ENCODE results near the gene CDX2.

The CDX2 gene

GRCh38 chr13:27960362-27961226, 8.5 kb downstream of the CDX2 start:
- Histone ChIP-seq H4K8ac (ENCODE audit: low read length) (no peak overlapping the region), H3K4me2 (ENCODE audit: low read length, poor library complexity, severe bottlenecking) (peak overlapping the region; percentile 13)

GRCh38 chr13:27959976-27960361, 9.1 kb downstream of the CDX2 start:
- Histone ChIP-seq H3K14ac (ENCODE audit: low read length in 2 of 2) (no peak overlapping the region), H3K4ac (ENCODE audit: low read depth in 1 of 2, low read length in 2 of 2) (no peak overlapping the region)

More at GRCh38 chr13:27960362-27961226, 8.5 kb downstream of the CDX2 start:
- no peaks in the 10 kb centered on the region for H3K36me3 ChIP-seq (ENCODE audit: control insufficient read depth in 1 of 2, insufficient read depth in 2 of 2, low read depth in 1 of 2, low read length in 2 of 2)
- H3K9me3 ChIP-seq (ENCODE audit: control insufficient read depth, low read length) = no peaks in the 10 kb centered on the region
- peak overlapping the region; percentile 41 for H3K9ac ChIP-seq (ENCODE audit: low read length)
- H2BK5ac ChIP-seq (ENCODE audit: low read depth, low read length, poor library complexity, severe bottlenecking) = no peak overlapping the region
- H4K91ac ChIP-seq (ENCODE audit: low read length) = no peak overlapping the region
- no peak overlapping the region for H3K14ac ChIP-seq (ENCODE audit: low read length in 2 of 2)
- H2AFZ ChIP-seq (ENCODE audit: low read depth, low read length) = no peak overlapping the region
- H3K23ac ChIP-seq (ENCODE audit: low read length in 2 of 2) = peak overlapping the region; percentile 24 to 53
- no peak overlapping the region for H2AK5ac ChIP-seq (ENCODE audit: low read length, severe bottlenecking)
- H3K4me3 ChIP-seq (ENCODE audit: insufficient read depth in 1 of 2, low read depth in 1 of 2, low read length in 2 of 2) = peak overlapping the region in 1 of 2 experiments; percentile 59
- no peak overlapping the region for H3K4ac ChIP-seq (ENCODE audit: low read depth in 1 of 2, low read length in 2 of 2)
- 5% methylated on average over 69 of the region's 73 CpGs for WGBS
- H2BK15ac ChIP-seq (ENCODE audit: low read depth, poor library complexity, severe bottlenecking) = no peak overlapping the region
- no peaks in the 10 kb centered on the region for H3K79me1 ChIP-seq (replicated peaks; ENCODE audit: low read length, poor library complexity, severe bottlenecking)
- H3K18ac ChIP-seq (ENCODE audit: low read depth in 1 of 2, low read length in 2 of 2) = peak overlapping the region in 1 of 2 experiments; percentile 34
- DNase-seq = peak; percentile 85
- peaks cover 78 to 99% of the 10 kb centered on the region in 2 experiments for H3K27me3 ChIP-seq (ENCODE audit: control insufficient read depth in 1 of 2, insufficient read depth in 1 of 2, low read length in 2 of 2)
- no peak overlapping the region for H2BK120ac ChIP-seq (ENCODE audit: low read depth, low read length)
- H3K27ac ChIP-seq (ENCODE audit: low read length, poor library complexity, severe bottlenecking) = no peak overlapping the region
- no peak overlapping the region for H2BK12ac ChIP-seq (ENCODE audit: low read length in 2 of 2)
- H3K4me1 ChIP-seq (ENCODE audit: control insufficient read depth, insufficient read depth, low read depth, low read length) = peaks cover 10% of the 10 kb centered on the region

DNA sequence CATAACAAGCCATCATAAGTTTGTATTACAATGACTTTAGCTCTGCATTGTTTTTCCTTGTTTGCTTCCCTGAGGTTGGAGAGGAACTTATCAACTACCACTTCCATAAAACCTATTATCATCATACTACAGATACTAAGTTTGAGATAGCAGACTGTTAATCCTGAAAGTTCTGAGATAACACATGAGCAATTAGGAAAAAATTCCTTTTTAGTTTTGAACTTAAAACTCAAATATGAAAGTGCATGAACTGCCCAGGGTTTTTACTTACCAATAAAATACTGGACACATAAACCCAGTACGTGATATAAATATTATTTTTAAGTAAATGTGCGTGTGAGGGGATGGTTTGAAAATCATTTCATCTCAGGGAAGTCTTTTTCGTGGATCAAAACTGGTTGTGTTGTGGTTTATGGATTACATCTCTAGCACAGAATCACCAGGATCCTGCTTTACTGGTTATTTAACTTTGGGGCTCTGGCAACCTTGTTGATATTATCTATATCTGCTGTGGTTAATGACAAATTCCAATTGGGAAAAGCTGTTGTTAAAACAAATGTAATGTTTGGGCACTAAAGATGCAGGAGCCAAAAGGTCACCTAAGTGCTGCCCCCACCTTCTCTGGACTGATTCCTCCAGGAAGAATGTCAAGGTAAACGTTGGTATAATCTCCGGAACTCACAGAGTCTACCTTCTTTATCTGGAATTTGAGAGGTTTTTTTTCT, 12.4 kb downstream of the CDX2 start:
- no peaks in the 10 kb centered on the region for H3K79me1 ChIP-seq (replicated peaks; ENCODE audit: low read length, poor library complexity, severe bottlenecking)

More at GRCh38 chr13:27959976-27960361, 9.1 kb downstream of the CDX2 start:
- Histone ChIP-seq H3K9me3 (ENCODE audit: control insufficient read depth, low read length) (no peaks in the 10 kb centered on the region), H3K4me3 (ENCODE audit: insufficient read depth in 1 of 2, low read depth in 1 of 2, low read length in 2 of 2) (peak overlapping the region in 1 of 2 experiments; percentile 59), H2AK5ac (ENCODE audit: low read length, severe bottlenecking) (no peak overlapping the region), H3K18ac (ENCODE audit: low read depth in 1 of 2, low read length in 2 of 2) (no peak overlapping the region), H2BK15ac (ENCODE audit: low read depth, poor library complexity, severe bottlenecking) (no peak overlapping the region), H2BK120ac (ENCODE audit: low read depth, low read length) (no peak overlapping the region), H3K4me1 (ENCODE audit: control insufficient read depth, insufficient read depth, low read depth, low read length) (peaks cover 10% of the 10 kb centered on the region), H2AFZ (ENCODE audit: low read depth, low read length) (no peak overlapping the region), H3K27ac (ENCODE audit: low read length, poor library complexity, severe bottlenecking) (no peak overlapping the region), H3K27me3 (ENCODE audit: control insufficient read depth in 1 of 2, insufficient read depth in 1 of 2, low read length in 2 of 2) (peaks cover 76 to 99% of the 10 kb centered on the region in 2 experiments), H4K8ac (ENCODE audit: low read length) (no peak overlapping the region), H3K36me3 (ENCODE audit: control insufficient read depth in 1 of 2, insufficient read depth in 2 of 2, low read depth in 1 of 2, low read length in 2 of 2) (no peaks in the 10 kb centered on the region), H2BK5ac (ENCODE audit: low read depth, low read length, poor library complexity, severe bottlenecking) (no peak overlapping the region), H3K4me2 (ENCODE audit: low read length, poor library complexity, severe bottlenecking) (no peak overlapping the region), H2BK12ac (ENCODE audit: low read length in 2 of 2) (no peak overlapping the region), H4K91ac (ENCODE audit: low read length) (no peak overlapping the region), H3K23ac (ENCODE audit: low read length in 2 of 2) (no peak overlapping the region), H3K79me1 (replicated peaks; ENCODE audit: low read length, poor library complexity, severe bottlenecking) (no peaks in the 10 kb centered on the region), H3K9ac (ENCODE audit: low read length) (no peak overlapping the region)
- no peak for DNase-seq
- 40% methylated on average over 10 of the region's 14 CpGs for WGBS

DNA sequence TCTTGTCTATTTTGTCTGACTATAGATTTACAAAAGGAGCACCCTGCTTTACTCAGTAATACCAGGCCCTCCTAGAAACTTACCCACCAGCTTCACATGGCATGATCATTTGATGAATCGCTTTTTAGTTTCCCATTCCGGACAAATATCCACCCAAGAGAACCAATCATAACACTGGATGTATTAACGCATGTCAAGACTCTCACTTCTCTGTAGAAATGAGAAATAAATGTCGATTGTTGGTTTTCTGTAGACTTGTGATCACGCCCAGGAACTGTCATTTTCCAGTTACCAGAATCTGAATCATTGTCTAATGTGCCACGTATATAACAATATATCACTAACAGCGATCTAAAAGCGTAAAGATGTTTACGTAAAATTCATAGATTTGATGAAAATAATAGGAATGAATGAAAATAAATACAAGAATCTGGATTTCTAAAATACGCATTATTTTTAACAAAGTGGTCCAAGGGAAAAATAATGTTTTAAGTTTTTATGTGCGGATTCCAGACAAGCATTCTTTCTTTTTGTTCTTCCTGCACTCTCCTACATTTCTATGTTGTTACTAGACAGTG, 14.0 kb downstream of the CDX2 start:
- Histone ChIP-seq H4K8ac (ENCODE audit: low read length) (no peak overlapping the region), H3K9ac (ENCODE audit: low read length) (no peak overlapping the region), H3K27ac (ENCODE audit: low read length, poor library complexity, severe bottlenecking) (no peak overlapping the region), H3K27me3 (ENCODE audit: control insufficient read depth in 1 of 2, insufficient read depth in 1 of 2, low read length in 2 of 2) (peaks cover 47 to 83% of the 10 kb centered on the region in 2 experiments), H4K91ac (ENCODE audit: low read length) (no peak overlapping the region), H2BK15ac (ENCODE audit: low read depth, poor library complexity, severe bottlenecking) (no peak overlapping the region), H2AFZ (ENCODE audit: low read depth, low read length) (no peak overlapping the region), H3K14ac (ENCODE audit: low read length in 2 of 2) (no peak overlapping the region), H3K18ac (ENCODE audit: low read depth in 1 of 2, low read length in 2 of 2) (no peak overlapping the region), H3K9me3 (ENCODE audit: control insufficient read depth, low read length) (no peaks in the 10 kb centered on the region), H2BK120ac (ENCODE audit: low read depth, low read length) (no peak overlapping the region), H3K4me3 (ENCODE audit: insufficient read depth in 1 of 2, low read depth in 1 of 2, low read length in 2 of 2) (no peak overlapping the region), H2BK12ac (ENCODE audit: low read length in 2 of 2) (no peak overlapping the region), H3K4ac (ENCODE audit: low read depth in 1 of 2, low read length in 2 of 2) (no peak overlapping the region), H3K23ac (ENCODE audit: low read length in 2 of 2) (no peak overlapping the region), H3K4me1 (ENCODE audit: control insufficient read depth, insufficient read depth, low read depth, low read length) (peaks cover 13% of the 10 kb centered on the region), H3K79me1 (replicated peaks; ENCODE audit: low read length, poor library complexity, severe bottlenecking) (no peaks in the 10 kb centered on the region), H2AK5ac (ENCODE audit: low read length, severe bottlenecking) (no peak overlapping the region), H3K36me3 (ENCODE audit: control insufficient read depth in 1 of 2, insufficient read depth in 2 of 2, low read depth in 1 of 2, low read length in 2 of 2) (no peaks in the 10 kb centered on the region), H2BK5ac (ENCODE audit: low read depth, low read length, poor library complexity, severe bottlenecking) (no peak overlapping the region), H3K4me2 (ENCODE audit: low read length, poor library complexity, severe bottlenecking) (no peak overlapping the region)
- DNase-seq = no peak
- WGBS = 71% methylated on average over 4 of the region's 11 CpGs

More for the DNA sequence above, 12.4 kb downstream of the CDX2 start:
- Histone ChIP-seq H3K4me3 (ENCODE audit: insufficient read depth in 1 of 2, low read depth in 1 of 2, low read length in 2 of 2) (no peak overlapping the region), H4K91ac (ENCODE audit: low read length) (no peak overlapping the region), H4K8ac (ENCODE audit: low read length) (no peak overlapping the region), H2BK12ac (ENCODE audit: low read length in 2 of 2) (no peak overlapping the region), H3K4me2 (ENCODE audit: low read length, poor library complexity, severe bottlenecking) (no peak overlapping the region), H2AK5ac (ENCODE audit: low read length, severe bottlenecking) (no peak overlapping the region), H2BK5ac (ENCODE audit: low read depth, low read length, poor library complexity, severe bottlenecking) (no peak overlapping the region), H3K27me3 (ENCODE audit: control insufficient read depth in 1 of 2, insufficient read depth in 1 of 2, low read length in 2 of 2) (peaks cover 63 to 98% of the 10 kb centered on the region in 2 experiments), H3K36me3 (ENCODE audit: control insufficient read depth in 1 of 2, insufficient read depth in 2 of 2, low read depth in 1 of 2, low read length in 2 of 2) (no peaks in the 10 kb centered on the region), H3K9ac (ENCODE audit: low read length) (no peak overlapping the region), H2AFZ (ENCODE audit: low read depth, low read length) (no peak overlapping the region), H2BK15ac (ENCODE audit: low read depth, poor library complexity, severe bottlenecking) (no peak overlapping the region), H3K23ac (ENCODE audit: low read length in 2 of 2) (no peak overlapping the region), H3K4me1 (ENCODE audit: control insufficient read depth, insufficient read depth, low read depth, low read length) (peaks cover 23% of the 10 kb centered on the region), H3K18ac (ENCODE audit: low read depth in 1 of 2, low read length in 2 of 2) (no peak overlapping the region), H3K9me3 (ENCODE audit: control insufficient read depth, low read length) (no peaks in the 10 kb centered on the region), H2BK120ac (ENCODE audit: low read depth, low read length) (no peak overlapping the region), H3K14ac (ENCODE audit: low read length in 2 of 2) (no peak overlapping the region), H3K27ac (ENCODE audit: low read length, poor library complexity, severe bottlenecking) (no peak overlapping the region), H3K4ac (ENCODE audit: low read depth in 1 of 2, low read length in 2 of 2) (no peak overlapping the region)
- no peak for DNase-seq
- WGBS = 35% methylated on average over 2 of the region's 5 CpGs
